NCI-H748 (cell line): ENCODE measurements around the gene DHTKD1.
"Not testable (repeated sequence)": the region's sequence is repeated elsewhere in the genome, so short reads cannot be mapped to it uniquely, and the experiment has no call there.

ENCODE experiments used
- DNase-seq: peaks from one replicate; lab custom pipeline; 2025; ENCODE audit not compliant: unreplicated experiment; lab: John Stamatoyannopoulos, UW

Gene DHTKD1

DNA sequence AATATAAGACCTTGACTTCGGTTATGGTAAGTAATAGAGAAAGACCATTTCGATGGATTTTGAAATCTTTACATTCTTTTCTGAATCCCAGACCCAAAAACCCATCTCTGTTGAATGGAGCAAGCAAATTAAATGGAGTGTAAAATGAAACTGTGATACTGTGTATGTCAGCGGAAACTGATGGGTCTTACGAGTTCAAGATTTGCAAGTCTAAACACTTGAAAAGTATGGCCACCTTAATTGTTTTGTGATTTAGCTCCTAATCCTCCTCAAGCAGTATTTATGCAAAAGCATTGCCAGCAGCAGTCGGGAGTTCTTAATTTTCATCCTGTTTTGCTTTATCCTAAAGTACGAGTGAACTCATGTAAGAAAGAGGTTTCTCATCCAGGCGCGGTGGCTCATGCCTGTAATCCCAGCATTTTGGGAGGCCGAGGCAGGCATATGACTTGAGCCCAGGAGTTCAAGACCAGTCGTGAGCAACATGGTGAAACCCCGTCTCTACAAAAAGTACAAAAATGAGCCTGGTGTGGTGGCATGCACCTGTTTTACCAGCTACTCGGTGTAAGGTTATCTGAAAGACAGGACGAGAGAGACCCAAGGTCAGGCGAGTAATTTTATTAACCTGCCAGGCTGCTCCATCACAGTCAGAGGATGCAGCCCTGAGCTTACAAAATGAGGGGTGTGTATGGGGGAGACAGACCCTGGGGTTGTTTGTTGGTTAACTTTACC lies 5.8 kb upstream of the DHTKD1 start:
- no peak for DNase-seq

DNA sequence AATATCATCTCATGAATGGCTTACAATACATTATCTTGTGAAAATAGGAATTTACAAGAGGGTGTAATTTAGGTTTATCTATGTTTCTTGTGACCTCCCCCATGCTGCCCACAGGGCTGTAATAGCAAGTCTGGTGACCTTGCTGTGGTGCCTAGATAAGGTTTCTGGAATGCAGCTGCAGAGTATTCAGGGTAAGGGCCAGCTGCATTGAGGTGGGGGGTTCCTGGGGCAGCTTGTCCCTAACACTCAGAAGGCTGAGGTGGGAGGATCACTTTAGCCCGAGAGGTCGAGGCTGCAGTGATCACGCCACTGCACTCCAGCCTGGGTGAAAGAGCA lies 5.3 kb upstream of the DHTKD1 start:
- no peak for DNase-seq

DNA sequence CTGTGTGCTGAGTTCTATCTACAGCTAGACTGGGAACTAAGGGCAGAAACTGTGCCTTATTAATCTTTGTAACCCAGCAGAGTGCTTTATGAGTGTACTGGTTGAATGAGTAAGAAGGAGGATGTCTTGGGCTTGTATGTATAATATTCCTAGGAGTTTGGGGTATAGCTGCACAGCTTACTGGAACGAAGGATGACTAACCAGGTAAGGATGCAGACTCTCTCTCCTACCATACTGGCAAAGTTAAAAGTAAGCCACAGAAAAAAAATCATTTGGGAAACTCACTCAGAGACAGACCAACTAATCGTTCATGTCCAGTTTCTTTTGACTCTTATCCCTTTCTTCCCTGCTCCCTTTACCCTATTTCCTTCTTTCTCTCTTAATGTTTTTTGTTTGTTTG lies 1.4 kb upstream of the DHTKD1 start:
- no peak for DNase-seq

DNA sequence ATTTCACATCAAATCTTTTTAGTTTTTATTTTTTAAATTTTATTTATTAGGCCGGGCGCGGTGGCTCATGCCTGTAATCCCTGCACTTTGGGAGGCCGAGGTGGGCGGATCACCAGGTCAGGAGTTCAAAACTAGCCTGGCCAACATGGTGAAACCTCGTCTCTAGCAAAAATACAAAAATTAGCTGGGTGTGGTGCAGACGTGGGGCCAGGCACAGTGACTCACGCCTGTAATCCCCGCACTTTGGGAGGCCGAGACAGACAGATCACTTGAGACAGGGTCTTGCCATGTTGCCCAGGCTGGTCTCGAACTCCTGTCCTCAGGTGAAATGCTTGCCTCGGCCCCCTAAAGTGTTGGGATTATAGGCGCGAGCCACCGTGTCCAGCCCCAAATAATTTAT lies 2.7 kb downstream of the DHTKD1 start:
- DNase-seq: not testable (repeated sequence)

DNA sequence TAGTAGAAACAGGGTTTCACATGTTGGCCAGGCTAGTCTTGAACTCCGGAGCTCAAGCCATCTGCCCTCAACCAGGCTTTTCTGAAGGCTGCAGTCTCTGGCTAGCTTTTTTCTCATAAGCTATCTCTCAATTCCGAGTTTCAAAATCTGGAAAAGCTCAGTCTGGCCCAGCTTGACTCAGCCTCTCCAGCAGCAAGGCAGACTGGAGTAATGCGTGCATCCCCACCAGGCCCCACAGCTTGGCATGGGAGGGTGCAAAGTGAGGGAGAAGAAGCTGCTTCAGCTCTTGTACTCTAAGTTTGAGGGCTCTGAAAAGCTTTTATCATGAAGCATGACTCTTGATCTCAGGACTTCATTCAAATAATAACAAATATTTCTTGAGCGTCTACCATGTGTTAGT lies 4.8 kb downstream of the DHTKD1 start:
- DNase-seq: no peak

DNA sequence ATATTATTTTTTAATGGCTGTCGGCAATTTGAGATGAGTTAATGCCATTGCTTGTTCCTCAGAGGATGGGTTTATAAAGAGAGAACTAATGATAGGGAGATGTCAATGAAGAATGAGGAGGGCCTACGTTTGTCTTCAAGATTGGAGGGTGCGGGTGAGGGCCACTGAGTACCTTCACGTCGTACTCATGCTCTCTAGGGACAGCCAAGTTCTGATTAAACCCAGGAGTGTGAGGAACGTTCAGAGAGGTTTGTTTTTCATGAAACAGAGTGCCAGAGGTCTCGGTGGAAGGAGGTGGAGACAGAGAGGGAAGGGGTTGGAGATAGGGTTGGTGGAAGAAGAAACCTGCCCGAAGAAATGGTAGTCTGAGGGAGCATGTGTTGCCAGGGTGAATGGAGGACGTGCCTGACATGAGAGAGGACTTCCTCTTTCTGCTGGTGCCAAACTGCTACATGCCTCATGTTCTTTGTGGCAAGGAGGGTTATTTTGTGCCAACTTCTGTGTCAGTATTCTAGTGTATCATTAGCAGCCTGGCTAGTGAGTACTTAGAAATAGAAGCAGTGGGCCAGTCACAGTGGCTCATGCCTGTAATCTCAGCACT lies 8.9 kb downstream of the DHTKD1 start:
- DNase-seq: no peak

DNA sequence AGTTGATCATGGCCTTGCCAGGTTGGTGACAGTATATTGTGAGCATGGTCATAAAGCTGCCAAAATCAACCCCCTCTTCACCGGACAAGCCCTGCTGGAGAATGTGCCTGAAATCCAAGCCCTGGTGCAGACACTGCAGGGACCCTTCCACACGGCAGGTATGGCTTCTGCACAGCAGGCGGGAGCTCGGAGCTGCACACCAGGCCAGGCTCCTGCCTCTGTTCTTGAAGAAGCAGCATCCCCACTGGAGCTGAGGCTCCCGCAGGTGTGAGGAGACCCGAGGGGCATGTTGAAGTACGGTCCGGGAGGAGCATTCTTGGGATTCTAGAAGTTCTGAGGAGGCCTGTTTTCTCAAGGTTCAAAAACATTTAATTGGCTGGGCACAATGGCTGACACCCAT lies 12.7 kb downstream of the DHTKD1 start:
- DNase-seq: no peak

DNA sequence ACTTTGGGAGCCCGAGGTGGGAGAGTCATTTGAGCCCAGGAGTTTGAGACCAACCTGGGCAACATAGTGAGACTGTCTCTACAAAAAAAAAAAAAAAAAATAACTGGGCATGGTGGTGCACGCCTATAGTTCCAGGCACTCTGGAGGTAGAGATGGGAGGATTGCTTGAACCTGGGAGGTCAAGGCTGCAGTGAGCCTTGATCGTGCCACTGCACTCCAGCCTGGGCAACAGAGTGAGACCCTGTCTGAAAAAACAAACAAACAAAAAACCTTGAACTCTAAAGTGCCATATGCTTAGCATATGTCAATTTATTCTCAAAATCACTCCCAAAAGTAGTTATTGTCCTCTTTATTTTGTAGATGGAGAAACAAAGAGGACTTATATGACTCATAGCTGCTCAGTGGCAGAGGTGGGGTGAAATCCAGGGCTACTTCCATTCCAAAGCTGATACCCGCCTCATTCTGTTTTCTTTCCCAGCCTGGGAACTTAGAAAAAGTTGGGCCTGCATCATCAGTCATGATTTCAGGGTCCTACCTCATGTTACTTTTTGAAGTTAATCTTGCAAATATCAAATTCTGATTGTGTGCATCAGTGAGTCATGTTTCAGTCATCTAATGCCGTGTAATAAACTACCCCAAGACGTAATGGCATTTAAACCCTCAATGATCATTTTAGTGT lies 13.3 kb downstream of the DHTKD1 start:
- DNase-seq: no peak

DNA sequence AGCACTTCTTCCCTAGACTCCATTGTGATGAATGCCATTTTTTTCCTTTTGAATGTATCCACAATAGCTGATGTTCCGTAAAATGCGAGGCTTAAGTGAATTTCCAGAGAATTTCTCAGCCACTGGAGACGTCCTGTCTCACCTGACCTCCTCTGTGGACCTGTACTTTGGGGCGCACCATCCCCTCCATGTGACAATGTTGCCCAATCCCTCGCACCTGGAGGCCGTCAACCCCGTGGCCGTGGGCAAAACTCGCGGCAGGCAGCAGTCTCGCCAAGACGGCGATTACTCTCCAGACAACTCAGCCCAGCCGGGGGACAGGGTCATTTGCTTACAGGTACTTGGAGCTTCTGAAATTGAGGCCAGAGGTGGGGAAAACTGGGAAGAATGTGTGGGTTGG lies 20.2 kb downstream of the DHTKD1 start:
- no peak for DNase-seq

DNA sequence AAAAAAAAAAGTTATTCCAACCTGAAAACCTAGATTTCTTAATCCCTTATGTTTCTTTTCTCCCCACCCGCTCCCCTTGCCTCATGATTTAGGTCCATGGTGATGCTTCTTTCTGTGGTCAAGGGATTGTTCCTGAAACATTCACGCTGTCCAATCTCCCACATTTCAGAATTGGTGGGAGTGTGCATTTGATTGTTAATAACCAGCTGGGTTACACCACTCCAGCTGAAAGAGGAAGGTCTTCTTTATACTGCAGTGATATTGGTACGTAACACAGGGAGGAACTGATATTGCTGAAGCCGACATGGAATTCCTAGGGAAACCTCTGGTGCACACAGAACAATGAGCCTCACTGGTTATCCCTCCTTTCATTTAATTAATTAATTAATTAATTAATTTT lies 22.7 kb downstream of the DHTKD1 start:
- DNase-seq: no peak

DNA sequence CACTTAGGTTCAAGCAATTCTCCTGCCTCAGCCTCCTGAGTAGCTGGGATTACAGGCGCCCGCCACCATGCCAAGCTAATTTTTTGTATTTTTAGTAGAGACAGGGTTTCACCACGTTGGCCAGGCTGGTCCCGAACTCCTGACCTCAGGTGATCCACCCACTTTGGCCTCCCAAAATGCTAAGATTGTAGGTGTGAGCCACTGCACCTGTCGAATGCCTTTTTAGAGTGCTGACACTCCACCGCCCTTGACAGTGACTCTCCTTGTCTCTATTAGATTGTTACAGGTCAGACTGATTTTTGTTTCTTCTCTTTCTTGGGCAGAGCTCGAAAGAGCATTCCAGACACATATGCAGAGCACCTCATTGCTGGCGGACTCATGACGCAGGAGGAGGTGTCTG lies 28.6 kb downstream of the DHTKD1 start:
- DNase-seq: not testable (repeated sequence)

DNA sequence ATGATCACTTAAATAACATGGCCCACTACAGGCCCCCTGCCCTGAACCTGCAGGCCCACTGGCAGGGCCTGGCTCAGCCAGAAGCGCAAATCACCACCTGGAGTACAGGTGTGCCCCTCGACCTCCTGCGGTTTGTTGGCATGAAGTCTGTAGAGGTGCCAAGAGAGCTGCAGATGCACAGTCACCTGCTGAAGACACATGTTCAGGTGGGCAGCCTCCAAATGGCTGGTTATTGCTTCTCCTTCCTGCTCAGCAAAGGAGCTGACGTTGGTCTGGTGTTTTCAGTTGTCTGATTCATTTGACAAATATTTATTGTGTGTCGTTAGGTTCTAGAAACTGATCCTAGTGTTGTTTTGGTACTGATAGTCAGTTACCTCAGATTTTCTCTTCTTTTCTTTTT lies 29.0 kb downstream of the DHTKD1 start:
- peak; percentile 7 for DNase-seq

DNA sequence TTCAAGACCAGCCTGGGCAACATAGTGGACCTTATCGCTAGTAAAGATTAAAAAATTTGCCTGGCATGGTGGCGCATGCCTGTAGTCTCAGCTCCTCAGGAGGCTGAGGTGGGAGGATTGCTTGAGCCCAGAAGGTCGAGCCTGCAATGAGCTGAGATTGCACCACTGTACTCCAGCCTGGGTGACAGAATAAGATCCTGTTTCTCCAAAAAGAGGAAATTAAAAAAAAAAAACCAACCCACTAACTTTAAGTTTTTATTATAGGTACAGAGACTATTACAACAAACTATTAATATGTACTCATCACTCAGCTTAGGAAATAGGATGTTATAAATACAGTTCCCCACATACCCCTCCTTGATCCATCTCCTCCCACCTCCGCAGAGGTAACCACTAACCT lies 30.2 kb downstream of the DHTKD1 start:
- DNase-seq: no peak

DNA sequence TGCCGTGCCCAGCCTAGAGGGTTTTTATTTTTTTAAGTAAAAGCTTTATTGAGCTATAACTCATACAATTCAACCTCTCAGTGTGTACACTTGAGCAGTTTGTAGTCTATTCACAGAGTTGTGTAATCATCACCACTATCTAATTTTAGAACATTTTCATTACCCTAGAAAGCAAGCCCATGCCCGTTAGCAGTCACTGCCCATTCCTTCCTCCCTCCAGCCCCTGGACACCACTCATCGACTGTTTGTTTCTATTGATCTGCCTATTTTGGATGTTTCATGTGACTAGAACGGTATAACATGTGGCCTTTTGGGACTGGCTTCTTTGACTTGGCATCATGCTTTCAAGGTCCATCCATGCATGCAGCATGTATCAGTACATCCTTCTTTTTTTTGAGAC lies 35.0 kb downstream of the DHTKD1 start:
- no peak for DNase-seq

DNA sequence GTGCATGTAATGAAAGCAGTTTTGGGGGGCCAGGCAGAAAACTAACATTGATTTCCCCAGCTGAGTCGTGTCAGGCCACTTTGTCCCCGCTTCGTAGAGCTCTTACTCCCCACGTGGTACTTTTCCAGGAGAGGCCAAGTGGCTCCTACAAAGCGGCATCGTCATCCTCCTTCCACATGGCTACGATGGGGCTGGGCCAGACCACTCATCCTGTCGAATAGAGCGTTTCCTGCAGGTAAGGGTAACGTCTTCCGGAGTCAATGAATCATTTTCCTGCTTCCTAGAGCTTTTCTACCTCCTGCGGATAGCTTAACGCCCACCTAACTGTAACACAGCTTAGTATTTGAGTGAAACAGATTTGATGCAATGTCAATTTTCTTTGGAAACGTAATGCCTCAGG lies 39.0 kb downstream of the DHTKD1 start:
- DNase-seq: no peak

DNA sequence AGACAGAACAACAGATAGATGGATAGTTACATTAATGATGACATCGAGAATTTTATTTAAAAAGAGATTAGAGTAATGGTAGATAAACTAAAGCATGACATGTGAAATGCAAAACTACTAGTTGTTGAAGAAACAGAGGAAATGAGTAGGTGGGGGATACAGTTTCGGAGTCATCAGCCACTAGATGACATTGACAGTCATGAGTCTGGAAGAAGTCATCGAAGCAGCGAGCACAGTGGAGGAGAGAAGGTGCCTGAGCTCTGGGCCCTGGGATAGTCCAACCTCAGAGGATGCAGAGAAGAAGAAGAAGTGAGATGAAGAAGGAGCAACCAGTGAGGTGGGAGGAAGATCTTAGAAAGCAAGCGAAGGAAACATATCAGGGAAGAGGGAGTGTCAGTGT lies 40.5 kb downstream of the DHTKD1 start:
- DNase-seq: no peak

DNA sequence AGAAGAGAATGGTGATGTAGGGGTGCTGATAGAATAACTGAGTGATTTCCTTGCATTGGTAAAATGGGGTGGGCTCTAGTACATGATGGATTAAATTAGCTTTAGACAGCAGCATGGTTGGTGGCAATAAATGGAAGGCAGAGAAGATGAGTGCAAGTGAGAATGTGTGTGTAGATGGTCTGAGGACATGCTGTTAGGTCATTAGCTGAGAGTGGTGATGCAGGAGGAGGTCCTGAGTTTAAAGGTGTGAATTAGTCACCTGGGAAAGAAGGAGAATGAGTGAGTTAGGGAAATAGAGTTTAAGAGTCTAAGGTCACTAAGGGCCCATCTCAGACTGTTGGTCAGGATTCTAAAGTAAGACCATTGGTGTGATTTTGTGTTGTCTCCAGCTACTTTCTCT lies 42.8 kb downstream of the DHTKD1 start:
- DNase-seq: no peak

DNA sequence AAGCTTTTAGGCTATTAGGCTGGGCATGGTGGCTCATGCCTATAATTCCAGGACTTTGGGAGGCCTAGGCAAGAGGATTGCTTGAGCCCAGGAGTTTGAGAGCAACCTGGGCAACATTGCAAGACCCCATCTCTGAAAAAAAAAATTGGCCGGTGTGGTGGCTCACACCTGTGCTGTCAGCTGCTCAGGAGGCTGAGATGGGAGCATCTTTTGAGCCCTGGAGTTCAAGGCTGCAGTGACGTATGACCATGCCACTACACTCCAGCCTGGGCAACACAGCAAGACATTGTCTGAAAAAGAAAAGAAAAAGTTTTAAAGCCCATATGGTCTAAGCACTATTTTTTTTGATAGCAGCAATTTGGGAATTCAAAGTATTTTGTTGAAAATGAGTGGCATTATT lies 44.9 kb downstream of the DHTKD1 start:
- no peak for DNase-seq

DNA sequence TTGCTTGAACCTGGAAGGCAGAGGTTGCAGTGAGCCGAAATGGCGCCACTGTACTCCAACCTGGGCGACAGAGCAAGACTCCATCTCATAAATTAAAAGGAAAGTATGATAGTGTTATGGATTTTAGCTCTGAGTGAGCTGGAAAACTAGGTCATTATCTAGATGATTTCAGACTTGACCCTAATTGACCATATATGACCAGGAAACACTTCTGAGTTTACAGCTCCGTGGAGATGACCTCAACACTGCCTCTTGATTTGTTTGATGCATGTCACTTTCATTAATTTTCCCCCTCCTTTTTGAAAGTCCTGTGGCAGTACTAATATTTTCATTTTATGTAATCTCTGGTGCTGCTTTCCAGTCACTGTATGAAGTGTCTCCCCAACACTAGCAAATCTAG lies 52.9 kb downstream of the DHTKD1 start:
- no peak for DNase-seq

DNA sequence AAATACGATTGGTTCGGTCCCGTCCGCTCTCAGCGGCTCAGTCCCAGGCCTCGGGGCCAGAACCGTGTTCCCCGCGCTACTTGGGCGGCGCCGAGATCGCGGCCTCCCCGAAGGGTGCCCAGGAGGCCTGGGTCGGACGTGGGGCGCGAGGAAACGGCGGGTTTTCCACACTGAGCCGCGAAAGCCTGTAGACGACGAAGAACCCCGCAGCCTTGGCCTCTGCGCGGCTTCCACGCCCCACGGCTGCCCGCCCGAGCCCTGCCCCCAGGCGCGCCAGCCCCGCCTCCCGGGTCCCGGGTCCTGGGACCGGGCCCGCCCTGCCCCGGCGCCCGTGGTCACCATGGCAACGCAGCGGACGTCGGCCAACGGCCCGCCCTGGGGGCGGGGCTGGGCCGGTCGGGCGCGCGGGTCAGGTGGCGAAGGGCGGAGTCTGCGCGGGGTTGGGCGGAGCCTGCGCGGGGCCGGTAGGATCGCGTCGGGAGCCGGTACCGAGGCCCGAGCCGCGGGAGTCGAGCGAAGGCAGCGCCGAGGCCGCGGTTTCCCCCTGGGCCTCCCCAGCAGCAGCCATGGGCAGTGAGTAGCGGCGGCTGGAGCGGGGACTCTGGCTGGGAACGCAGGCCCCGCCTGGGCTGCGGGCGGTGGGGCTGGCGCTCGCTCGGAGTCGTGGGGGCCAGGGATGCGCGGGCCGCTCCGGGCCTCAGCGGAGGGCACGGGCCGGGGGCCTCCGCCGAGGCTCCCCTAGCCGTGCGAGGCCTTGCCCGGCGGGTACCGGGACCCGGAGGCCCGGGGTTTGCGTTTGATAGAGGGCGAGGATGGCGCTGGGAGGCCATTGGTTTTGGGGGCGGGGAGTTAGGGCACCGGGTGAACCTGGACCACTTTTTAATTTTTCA lies 60.7 kb downstream of the DHTKD1 start, which contains the start of gene SEC61A2:
Gene SEC61A2, plus strand, starts transcription at position 456 of the 890 bp plus-strand sequence. Its CDS starts 111 bp downstream, at position 567.
- peak; percentile 89 for DNase-seq

DNA sequence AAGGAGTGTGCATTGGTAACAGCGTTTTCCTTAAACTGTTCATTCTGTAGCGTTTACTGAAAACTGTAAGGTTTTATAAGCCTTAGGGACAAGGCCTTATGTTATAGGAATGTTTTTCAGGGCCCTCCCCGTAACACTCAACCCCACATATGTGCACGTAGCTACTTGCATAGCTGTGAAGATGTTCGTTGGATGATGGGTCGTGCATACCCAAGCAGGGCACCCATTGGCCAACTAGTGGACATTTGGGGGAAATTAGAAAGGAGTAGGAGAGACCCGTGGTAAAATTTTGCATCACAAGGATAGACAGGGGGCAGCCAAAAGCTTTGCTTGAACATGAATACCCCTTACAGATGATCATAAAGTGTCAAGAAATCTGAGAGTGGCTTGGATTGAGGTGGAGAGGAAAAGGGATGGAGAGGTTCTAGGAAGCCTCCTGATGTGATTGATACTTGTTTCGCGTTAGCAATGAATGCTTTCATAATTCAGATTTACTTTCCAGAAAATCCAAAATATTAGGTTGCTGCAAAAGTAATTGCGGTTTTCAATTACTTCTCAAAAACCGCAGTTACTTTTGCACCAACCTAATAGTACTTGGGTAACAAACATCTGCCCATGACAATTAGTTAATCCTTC lies 61.6 kb downstream of the DHTKD1 start:
- peak; percentile 71 for DNase-seq
